CD14-positive monocyte (primary cell): Measurements from ENCODE around the gene AGT. TPM values are rescaled to one million over a fixed set of nuclear protein-coding genes. Genes with fewer than 3 reads are reported as not detected.

Experiments used
- DNase-seq, 3 donors: peaks; one replicate each; pipeline ENCODE4 v3.0.0-alpha.2; 2011 to 2022
- H2AFZ ChIP-seq: 2 replicates; pipeline ENCODE4 v1.6.0; 2012; ENCODE audit warnings: mild to moderate bottlenecking, low read depth, low read length, inconsistent platforms; ENCODE audit not compliant: insufficient read depth, poor library complexity, severe bottlenecking
- H3K27ac ChIP-seq, 2 donors: 1 replicate in 1 of 2; 2 replicates in 1 of 2; pipeline ENCODE4 v1.5.1; 2012 to 2013; ENCODE audit warnings: low read length in 2 of 2, control low read depth in 1 of 2, inconsistent platforms in 1 of 2, low read depth in 1 of 2, mild to moderate bottlenecking in 1 of 2
- H3K27me3 ChIP-seq, 2 donors: one replicate each; pipeline versions ENCODE4 v1.6.0 to v1.6.1; 2011 to 2013; ENCODE audit warnings: low read length in 2 of 2; ENCODE audit not compliant: control insufficient read depth in 2 of 2, insufficient read depth in 2 of 2
- H3K36me3 ChIP-seq, 2 donors: replicated peaks in 1 of 2; 1 replicate in 1 of 2; 2 replicates in 1 of 2; pipeline versions ENCODE4 v1.5.1 to v1.6.1; 2012 to 2013; ENCODE audit warnings: low read length in 2 of 2, control low read depth in 1 of 2, inconsistent platforms in 1 of 2, mild to moderate bottlenecking in 1 of 2; ENCODE audit not compliant: insufficient read depth in 2 of 2, control insufficient read depth in 1 of 2
- H3K4me1 ChIP-seq, 2 donors: 1 replicate in 1 of 2; 2 replicates in 1 of 2; pipeline versions ENCODE4 v1.5.1 to v1.6.1; 2012 to 2013; ENCODE audit warnings: low read length in 2 of 2, control low read depth in 1 of 2, inconsistent platforms in 1 of 2, mild to moderate bottlenecking in 1 of 2, moderate library complexity in 1 of 2; ENCODE audit not compliant: insufficient read depth in 2 of 2, control insufficient read depth in 1 of 2
- H3K4me2 ChIP-seq: replicated peaks from 2 replicates; pipeline ENCODE3; 2012; ENCODE audit warnings: low read length, moderate library complexity, mild to moderate bottlenecking; ENCODE audit not compliant: poor library complexity, severe bottlenecking; ENCODE audit errors: extremely low read depth
- H3K4me3 ChIP-seq, 3 experiments: fragments of 200-600 bp in 1 of 3; sonication (generic) in 1 of 3; replicated peaks in 1 of 3; 1 replicate in 2 of 3; 2 replicates in 1 of 3; pipeline ENCODE4 v1.5.1; 2011 to 2013; ENCODE audit warnings: low read length in 3 of 3, mild to moderate bottlenecking in 3 of 3, control low read depth in 2 of 3, low read depth in 2 of 3, inconsistent platforms in 1 of 3, moderate library complexity in 1 of 3
- H3K79me2 ChIP-seq: 2 replicates; pipeline ENCODE4 v1.6.0; 2012; ENCODE audit warnings: mild to moderate bottlenecking, control low read depth, inconsistent platforms, low read length, moderate library complexity; ENCODE audit not compliant: insufficient read depth
- H3K9ac ChIP-seq: 2 replicates; pipeline ENCODE4 v1.6.0; 2017; ENCODE audit warnings: low read length, mild to moderate bottlenecking; ENCODE audit not compliant: insufficient read depth, poor library complexity, severe bottlenecking
- H3K9me3 ChIP-seq, 2 donors: replicated peaks in 1 of 2; 1 replicate in 1 of 2; 2 replicates in 1 of 2; pipeline versions ENCODE4 v1.5.1 to v1.6.1; 2012 to 2013; ENCODE audit warnings: low read length in 2 of 2, control low read depth in 1 of 2; ENCODE audit not compliant: control insufficient read depth in 1 of 2, insufficient read depth in 1 of 2
- H4K20me1 ChIP-seq: 2 replicates; pipeline ENCODE4 v1.6.0; 2012; ENCODE audit warnings: mild to moderate bottlenecking, low read length, control low read depth, moderate library complexity; ENCODE audit not compliant: insufficient read depth
- H3K27ac Mint-ChIP-seq, 7 donors: one replicate each; pipeline ENCODE4 v1.8.0; 2020; ENCODE audit warnings: mild to moderate bottlenecking in 7 of 7, mixed read lengths in 7 of 7, moderate library complexity in 6 of 7, inconsistent platforms in 2 of 7
- H3K27me3 Mint-ChIP-seq, 3 donors: one replicate each; pipeline ENCODE4 v1.8.0; 2021 to 2022; ENCODE audit warnings: low read depth in 3 of 3, mild to moderate bottlenecking in 3 of 3, mixed read lengths in 3 of 3, moderate library complexity in 3 of 3, inconsistent platforms in 1 of 3
- H3K36me3 Mint-ChIP-seq, 2 donors: one replicate each; pipeline ENCODE4 v1.8.0; 2020; ENCODE audit warnings: mixed read lengths in 2 of 2, inconsistent platforms in 1 of 2, mild to moderate bottlenecking in 1 of 2
- H3K4me1 Mint-ChIP-seq: one replicate; pipeline ENCODE4 v1.8.0; 2020; ENCODE audit warnings: mild to moderate bottlenecking, mixed read lengths
- H3K4me3 Mint-ChIP-seq, 2 donors: one replicate each; pipeline ENCODE4 v1.8.0; 2020; ENCODE audit warnings: mild to moderate bottlenecking in 2 of 2, mixed read lengths in 2 of 2, moderate library complexity in 1 of 2
- H3K9me3 Mint-ChIP-seq, 7 donors: one replicate each; pipeline ENCODE4 v1.8.0; 2020 to 2022; ENCODE audit warnings: mixed read lengths in 7 of 7, mild to moderate bottlenecking in 6 of 7, moderate library complexity in 6 of 7, inconsistent platforms in 2 of 7
- CTCF ChIP-seq: fragments of 200-600 bp; IDR thresholded peaks from one replicate; pipeline ENCODE4 v1.8.0; 2022; ENCODE audit warnings: antibody characterized with exemption, mild to moderate bottlenecking
- WGBS: methylation state at CpG from one replicate; pipeline ENCODE4 v1.1.5; 2013; ENCODE audit warnings: missing lambda C conversion rate; ENCODE audit not compliant: insufficient coverage; 5-methylcytosine and 5-hydroxymethylcytosine counted together
- intact Hi-C, 2 donors: fragments of 100-400 bp; cut with micrococcal nuclease; formaldehyde crosslinking; loops; one replicate each; pipeline versions ENCODE4 v1.15.0 to v1.15.1; 2023
- polyA plus RNA-seq, 3 donors: library from polyadenylated mRNA; depleted of rRNA in 1 of 3; unstranded in 2 of 3; stranded (reverse) in 1 of 3; fragments of 300-500 nt in 2 of 3; fragments of >200 nt in 1 of 3; fragmentation: Illumina TruSeq in 2 of 3; gene quantifications; 1 replicate in 2 of 3; 2 replicates in 1 of 3; pipeline ENCODE4 v1.2.3, GENCODE V29; 2012 to 2021

The AGT gene
- polyA plus RNA-seq, 3 donors = 0.04 TPM; not detected in 2

- intact Hi-C loops = no loop called here
- H3K36me3 Mint-ChIP-seq = peaks cover 54 to 60% of the 10 kb centered on the region in 2 donors
- Histone ChIP-seq H4K20me1 (no peaks in the 10 kb centered on the region), H2AFZ (no peak overlapping the region), H3K4me2 (no peak overlapping the region), H3K27me3 (no peaks in the 10 kb centered on the region), H3K36me3 (peaks cover 62 to 65% of the 10 kb centered on the region in 2 donors), H3K9me3 (no peaks in the 10 kb centered on the region), H3K79me2 (no peaks in the 10 kb centered on the region), H3K27ac (no peak overlapping the region), H3K9ac (no peak overlapping the region), H3K4me3 (no peak overlapping the region), H3K4me1 (no peaks in the 10 kb centered on the region)
- 93% methylated on average over 2 of the region's 6 CpGs for WGBS
- no peaks in the 10 kb centered on the region for H3K9me3 Mint-ChIP-seq
- no peak overlapping the region for H3K27ac Mint-ChIP-seq
- no peaks in the 10 kb centered on the region for H3K27me3 Mint-ChIP-seq
- H3K4me1 Mint-ChIP-seq = no peaks in the 10 kb centered on the region
- no peak for TF ChIP-seq CTCF
- DNase-seq = no peak
- H3K4me3 Mint-ChIP-seq = no peak overlapping the region
These were observed 20.7 kb downstream of the AGT start for GRCh38 chr1:230693221-230693620.

DNA sequence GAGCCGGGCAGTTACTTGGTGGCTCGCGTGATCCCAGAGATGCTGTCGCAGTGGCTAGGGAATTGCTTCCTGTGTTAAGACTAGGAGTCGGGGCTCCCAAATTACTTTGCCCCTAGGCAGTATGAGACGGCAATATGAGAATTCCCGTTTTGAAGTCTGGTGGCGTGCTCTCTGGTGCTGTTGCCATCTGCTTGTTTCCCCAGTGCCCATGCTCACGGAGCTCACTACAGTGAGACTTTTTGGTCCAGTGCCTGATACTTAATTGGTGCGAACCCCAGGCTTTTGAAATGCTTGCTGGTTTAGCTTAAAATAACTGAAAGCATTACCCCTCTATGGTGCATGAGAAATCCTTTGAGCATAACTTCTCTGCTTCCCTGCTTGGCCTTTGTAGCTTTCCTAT lies 22.3 kb downstream of the AGT start:
- 99% methylated on average over 9 of the region's 10 CpGs for WGBS
- Mint-ChIP-seq H3K9me3 (no peaks in the 10 kb centered on the region), H3K36me3 (peaks cover 70 to 76% of the 10 kb centered on the region in 2 donors), H3K27me3 (no peaks in the 10 kb centered on the region), H3K4me3 (no peak overlapping the region), H3K27ac (no peak overlapping the region), H3K4me1 (no peaks in the 10 kb centered on the region)
- DNase-seq = no peak
- no peaks in the 10 kb centered on the region for H3K79me2 ChIP-seq
- H3K27me3 ChIP-seq = no peaks in the 10 kb centered on the region
- no peak for TF ChIP-seq CTCF
- no peak overlapping the region for H3K4me2 ChIP-seq
- no peaks in the 10 kb centered on the region for H3K9me3 ChIP-seq
- no peaks in the 10 kb centered on the region for H3K4me1 ChIP-seq
- intact Hi-C loops = no loop called here
- H3K27ac ChIP-seq = no peak overlapping the region
- no peak overlapping the region for H3K4me3 ChIP-seq
- no peak overlapping the region for H3K9ac ChIP-seq
- no peaks in the 10 kb centered on the region for H4K20me1 ChIP-seq
- H2AFZ ChIP-seq = no peak overlapping the region
- H3K36me3 ChIP-seq = peaks cover 78 to 81% of the 10 kb centered on the region in 2 donors
